Spleen (tissue), 11 donors: Measurements from ENCODE around the gene USP21. TPM values are rescaled to one million over a fixed set of nuclear protein-coding genes. Genes with fewer than 3 reads are reported as not detected.

Experiments
- DNase-seq: peaks from one replicate; pipeline ENCODE4 v3.0.0-alpha.2; 2020
- H3K27ac ChIP-seq, 8 donors: fragments of 200-600 bp; sonication (generic) in 7 of 8; 1 replicate in 4 of 8; 2 replicates in 4 of 8; pipeline versions ENCODE4 v1.5.0 to v1.8.0; 2016 to 2021; ENCODE audit warnings: inconsistent platforms in 4 of 8, mild to moderate bottlenecking in 4 of 8, moderate library complexity in 1 of 8
- H3K27me3 ChIP-seq, 7 donors: fragments of 200-600 bp; sonication (generic) in 6 of 7; replicated peaks in 1 of 7; 1 replicate in 4 of 7; 2 replicates in 3 of 7; pipeline versions ENCODE4 v1.5.0 to v1.8.0; 2016 to 2021; ENCODE audit warnings: inconsistent platforms in 3 of 7, mild to moderate bottlenecking in 1 of 7
- H3K36me3 ChIP-seq, 6 donors: fragments of 200-600 bp; sonication (generic) in 5 of 6; 1 replicate in 4 of 6; 2 replicates in 2 of 6; pipeline versions ENCODE4 v1.5.0 to v1.8.0; 2016 to 2021; ENCODE audit warnings: inconsistent platforms in 2 of 6
- H3K4me1 ChIP-seq, 6 donors: fragments of 200-600 bp; sonication (generic) in 5 of 6; 1 replicate in 3 of 6; 2 replicates in 3 of 6; pipeline versions ENCODE4 v1.5.0 to v1.8.0; 2016 to 2021; ENCODE audit warnings: inconsistent platforms in 3 of 6
- H3K4me3 ChIP-seq, 8 donors: fragments of 200-600 bp; sonication (generic) in 7 of 8; 1 replicate in 4 of 8; 2 replicates in 4 of 8; pipeline versions ENCODE4 v1.5.0 to v1.8.0; 2016 to 2021; ENCODE audit warnings: inconsistent platforms in 4 of 8, mild to moderate bottlenecking in 4 of 8, moderate library complexity in 2 of 8
- H3K9me3 ChIP-seq, 8 donors: fragments of 200-600 bp; sonication (generic) in 7 of 8; 1 replicate in 4 of 8; 2 replicates in 4 of 8; pipeline versions ENCODE4 v1.5.0 to v1.8.0; 2016 to 2021; ENCODE audit warnings: inconsistent platforms in 4 of 8
- POLR2A ChIP-seq, 3 donors: fragments of 450-650 bp; IDR thresholded peaks; one replicate each; pipeline ENCODE4 v1.5.1; 2017; ENCODE audit warnings: antibody characterized with exemption in 3 of 3, mild to moderate bottlenecking in 1 of 3
- POLR2AphosphoS5 ChIP-seq, 3 donors: sonication (generic); formaldehyde crosslinking; IDR thresholded peaks; one replicate each; pipeline ENCODE4 v1.5.1; 2017; ENCODE audit warnings: antibody characterized with exemption in 3 of 3
- WGBS, 5 donors: extraction: QIAGEN DNeasy Blood & Tissue Kit in 3 of 5; methylation state at CpG; one replicate each; pipeline versions ENCODE4 v1.1.5 to v1.1.7; 2013 to 2018; 5-methylcytosine and 5-hydroxymethylcytosine counted together
- intact Hi-C: fragments of 100-400 bp; cut with DNase I; formaldehyde crosslinking; loops from one replicate; pipeline ENCODE4 v1.15.0; 2023; ENCODE audit warnings: low total_unique reads
- polyA plus RNA-seq, 3 donors: library from polyadenylated mRNA; stranded (reverse); fragments of 200-250 nt; gene quantifications; one replicate each; pipeline ENCODE4 v1.2.1, GENCODE V29; 2013
- total RNA-seq, 7 donors: library from RNA; depleted of rRNA in 3 of 7; stranded (reverse); fragments of >200 nt in 3 of 7; fragmentation: NEBNext Ultra II Directional in 4 of 7; extraction: Animal tissue kit (Norgen Biotek cat#: 25700) in 4 of 7; gene quantifications; one replicate each; pipeline versions ENCODE4 v1.1.0 to v1.2.1, GENCODE V29; 2016 to 2021
- TF ChIP-seq, protein P1 (sequence below), 11 experiments: fragments of 200-600 bp in 7 of 11; fragments of 450-650 bp in 4 of 11; sonication (generic) in 4 of 11; IDR thresholded peaks in 8 of 11; conservative IDR thresholded peaks in 3 of 11; 1 replicate in 7 of 11; 2 replicates in 4 of 11; pipeline versions ENCODE4 v1.4.0 to v1.8.0; 2016 to 2021; ENCODE audit warnings: antibody characterized with exemption in 11 of 11, inconsistent platforms in 4 of 11, mild to moderate bottlenecking in 1 of 11
- donor health status: healthy with polysubstance abuse.
- donor health status: DM: no; HTN: no; CAD: no; lungs with moderate emphysema.
- donor health status: DM: no; HTN: no; CAD: no.
- donor health status: Bipolar disorder and iron deficiency.
- donor health status: healthy.
- donor health status: DM: no; HTN: no; CAD: no.
- donor health status: DM: yes; HTN: yes; CAD: no.

Gene USP21
- total and polyA plus RNA-seq, 10 donors: 17.9 to 33.0 (median 27.0) TPM

DNA sequence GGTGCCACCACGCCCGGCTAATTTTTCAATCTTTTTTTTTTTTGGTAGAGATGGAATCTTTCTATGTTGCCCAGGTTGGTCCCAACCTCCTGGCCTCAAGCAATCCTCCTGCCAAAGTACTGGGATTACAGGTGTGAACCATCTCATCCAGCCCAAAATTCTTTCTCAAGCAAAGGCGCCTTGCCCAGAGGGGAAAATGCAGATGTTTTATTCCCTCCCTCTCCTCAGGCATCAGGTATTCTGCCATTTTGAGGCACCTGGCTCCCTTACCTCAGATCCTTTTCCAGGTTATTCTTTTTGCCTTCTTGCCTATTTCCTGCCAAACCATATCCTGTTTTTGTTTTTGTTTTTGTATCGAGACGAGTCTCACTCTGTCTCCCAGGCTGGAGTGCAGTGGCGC, 29.1 kb downstream of the USP21 start:
- peaks cover 0 to 8% (median 0%) of the 10 kb centered on the region in 6 donors for H3K36me3 ChIP-seq
- H3K27ac ChIP-seq: peak overlapping the region in 5 of 8 donors; percentile 89 to 92 (median 92)
- intact Hi-C loops: no loop called here
- 72 to 78% (median 76%) methylated on average over 6 of the region's 6 CpGs for WGBS, 5 donors
- H3K27me3 ChIP-seq: no peaks in the 10 kb centered on the region
- no peak for DNase-seq
- TF ChIP-seq, protein P1, sequence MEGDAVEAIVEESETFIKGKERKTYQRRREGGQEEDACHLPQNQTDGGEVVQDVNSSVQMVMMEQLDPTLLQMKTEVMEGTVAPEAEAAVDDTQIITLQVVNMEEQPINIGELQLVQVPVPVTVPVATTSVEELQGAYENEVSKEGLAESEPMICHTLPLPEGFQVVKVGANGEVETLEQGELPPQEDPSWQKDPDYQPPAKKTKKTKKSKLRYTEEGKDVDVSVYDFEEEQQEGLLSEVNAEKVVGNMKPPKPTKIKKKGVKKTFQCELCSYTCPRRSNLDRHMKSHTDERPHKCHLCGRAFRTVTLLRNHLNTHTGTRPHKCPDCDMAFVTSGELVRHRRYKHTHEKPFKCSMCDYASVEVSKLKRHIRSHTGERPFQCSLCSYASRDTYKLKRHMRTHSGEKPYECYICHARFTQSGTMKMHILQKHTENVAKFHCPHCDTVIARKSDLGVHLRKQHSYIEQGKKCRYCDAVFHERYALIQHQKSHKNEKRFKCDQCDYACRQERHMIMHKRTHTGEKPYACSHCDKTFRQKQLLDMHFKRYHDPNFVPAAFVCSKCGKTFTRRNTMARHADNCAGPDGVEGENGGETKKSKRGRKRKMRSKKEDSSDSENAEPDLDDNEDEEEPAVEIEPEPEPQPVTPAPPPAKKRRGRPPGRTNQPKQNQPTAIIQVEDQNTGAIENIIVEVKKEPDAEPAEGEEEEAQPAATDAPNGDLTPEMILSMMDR (IDR thresholded peaks at IDR 0.05 in 8 of 11, conservative IDR thresholded peaks at IDR 0.05 in 3 of 11): no peak
- TF ChIP-seq POLR2A (IDR thresholded peaks at IDR 0.05): no peak
- H3K4me3 ChIP-seq: no peak overlapping the region
- peaks cover 45 to 94% (median 80%) of the 10 kb centered on the region in 6 donors for H3K4me1 ChIP-seq
- H3K9me3 ChIP-seq: no peaks in the 10 kb centered on the region

DNA sequence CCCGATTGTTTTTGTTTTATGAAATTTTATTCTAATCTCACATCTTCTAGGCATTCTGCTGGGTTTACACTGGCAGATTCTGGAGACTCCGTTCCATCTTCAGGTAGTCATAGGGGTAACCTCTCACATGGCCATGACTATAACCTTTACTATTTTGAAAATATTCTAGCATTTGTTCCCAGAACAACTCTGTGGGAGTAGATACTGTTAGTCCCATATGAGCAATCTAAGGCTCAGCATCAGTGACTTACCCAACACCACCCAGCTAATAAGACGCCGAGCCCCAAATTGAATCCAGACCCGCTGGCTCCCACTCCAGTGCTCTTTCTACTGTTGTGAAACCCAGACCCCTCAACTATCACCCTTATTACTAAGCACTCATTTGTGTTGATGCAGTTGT, 29.7 kb downstream of the USP21 start:
- intact Hi-C loops: no loop called here
- Histone ChIP-seq H3K36me3 (peaks cover 0 to 8% (median 0%) of the 10 kb centered on the region in 6 donors), H3K9me3 (no peaks in the 10 kb centered on the region), H3K4me3 (no peak overlapping the region), H3K27ac (peak overlapping the region in 2 of 8 donors; percentile 15 to 91), H3K27me3 (no peaks in the 10 kb centered on the region), H3K4me1 (peaks cover 46 to 94% (median 82%) of the 10 kb centered on the region in 6 donors)
- 95 to 99% (median 98%) methylated on average over 5 of the region's 5 CpGs for WGBS, 5 donors
- peak; percentile 27 for DNase-seq
- TF ChIP-seq POLR2AphosphoS5 (IDR thresholded peaks at IDR 0.05): peak in 1 of 3 donors; percentile 7
- TF ChIP-seq POLR2A (IDR thresholded peaks at IDR 0.05): no peak
- TF ChIP-seq, protein P1 (IDR thresholded peaks at IDR 0.05 in 8 of 11, conservative IDR thresholded peaks at IDR 0.05 in 3 of 11): no peak

DNA sequence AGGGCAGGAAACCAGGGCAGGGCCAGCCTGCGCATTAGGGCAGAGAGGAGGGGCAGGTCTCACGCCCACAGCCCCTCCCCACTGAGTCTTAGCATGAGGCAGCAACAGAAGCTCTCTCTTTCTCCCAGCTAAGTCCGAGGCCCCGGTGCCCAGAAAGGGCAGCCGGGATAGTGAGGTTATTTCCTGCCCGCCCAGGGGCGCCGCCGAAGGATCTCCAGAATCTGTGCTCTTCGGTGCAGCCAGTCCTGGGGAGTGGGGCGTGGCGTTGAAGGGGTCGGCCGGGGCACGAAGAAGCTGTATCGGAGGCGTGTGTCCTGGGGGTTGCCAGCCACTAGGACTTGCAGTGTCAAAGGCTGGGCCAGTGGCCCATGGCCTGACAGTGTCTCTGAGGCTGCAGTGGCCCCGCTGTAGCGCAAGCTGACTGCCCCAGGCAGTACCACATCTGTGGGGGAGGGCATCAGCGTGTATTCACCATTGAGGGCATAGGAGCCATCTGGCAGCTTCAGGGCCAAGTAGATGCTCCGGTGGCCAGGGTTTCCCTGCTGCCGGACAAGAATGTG, 31.7 kb downstream of the USP21 start:
- DNase-seq: peak; percentile 80
- intact Hi-C loops: no loop called here
- Histone ChIP-seq H3K4me1 (peaks cover 47 to 94% (median 82%) of the 10 kb centered on the region in 6 donors), H3K4me3 (no peak overlapping the region), H3K36me3 (peaks cover 0 to 8% (median 0%) of the 10 kb centered on the region in 6 donors), H3K27me3 (no peaks in the 10 kb centered on the region), H3K9me3 (no peaks in the 10 kb centered on the region), H3K27ac (peak overlapping the region in 3 of 8 donors; percentile 9 to 55 (median 9))
- no peak for TF ChIP-seq POLR2A (IDR thresholded peaks at IDR 0.05)
- TF ChIP-seq, protein P1 (IDR thresholded peaks at IDR 0.05 in 8 of 11, conservative IDR thresholded peaks at IDR 0.05 in 3 of 11): no peak
- TF ChIP-seq POLR2AphosphoS5 (IDR thresholded peaks at IDR 0.05): peak in 2 of 3 donors; percentile 9 to 25
- WGBS, 5 donors: 65 to 87% (median 84%) methylated on average over 20 to 22 of the region's 22 CpGs

DNA sequence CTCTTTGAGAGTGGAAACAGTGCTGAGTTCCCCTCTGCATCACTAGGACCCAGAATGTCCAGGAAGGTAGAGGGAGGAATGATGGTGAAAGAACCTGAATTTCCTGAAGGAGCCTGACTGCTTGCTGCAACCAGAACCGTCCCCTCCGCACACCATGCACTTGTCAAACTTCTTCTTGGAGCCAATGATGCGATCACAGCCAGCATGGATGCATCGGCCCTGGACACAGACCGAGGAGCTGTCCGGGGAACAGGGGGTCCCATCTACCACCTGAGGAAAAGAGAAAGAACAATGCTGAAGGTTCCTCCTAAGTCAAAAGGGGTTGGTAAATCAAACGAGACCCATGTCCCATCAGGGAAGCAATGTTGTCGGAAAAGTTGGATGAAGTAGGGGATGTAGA, 32.7 kb downstream of the USP21 start:
- 65 to 86% (median 76%) methylated on average over 8 of the region's 8 CpGs for WGBS, 5 donors
- intact Hi-C loops: no loop called here

More for the DNA sequence above, 32.7 kb downstream of the USP21 start:
- Histone ChIP-seq H3K27ac (no peak overlapping the region), H3K9me3 (no peaks in the 10 kb centered on the region), H3K4me3 (no peak overlapping the region), H3K27me3 (no peaks in the 10 kb centered on the region), H3K4me1 (peaks cover 47 to 94% (median 81%) of the 10 kb centered on the region in 6 donors), H3K36me3 (peaks cover 0 to 8% (median 0%) of the 10 kb centered on the region in 6 donors)
- peak; percentile 53 for DNase-seq
- TF ChIP-seq POLR2A (IDR thresholded peaks at IDR 0.05) (no peak), POLR2AphosphoS5 (IDR thresholded peaks at IDR 0.05) (no peak)
- TF ChIP-seq, protein P1 (IDR thresholded peaks at IDR 0.05 in 8 of 11, conservative IDR thresholded peaks at IDR 0.05 in 3 of 11): no peak
